GM21367 (cell line): ENCODE data around the gene ZNF286A.
"Not testable (repeated sequence)": the region's sequence is repeated elsewhere in the genome, so short reads cannot be mapped to it uniquely, and the experiment has no call there.

ENCODE experiments used
- ATAC-seq: cut with Tn5 transposase; IDR thresholded peaks from one replicate; pipeline ENCODE4 v1.9.1; 2021; ENCODE audit not compliant: unreplicated experiment

ZNF286A gene

DNA sequence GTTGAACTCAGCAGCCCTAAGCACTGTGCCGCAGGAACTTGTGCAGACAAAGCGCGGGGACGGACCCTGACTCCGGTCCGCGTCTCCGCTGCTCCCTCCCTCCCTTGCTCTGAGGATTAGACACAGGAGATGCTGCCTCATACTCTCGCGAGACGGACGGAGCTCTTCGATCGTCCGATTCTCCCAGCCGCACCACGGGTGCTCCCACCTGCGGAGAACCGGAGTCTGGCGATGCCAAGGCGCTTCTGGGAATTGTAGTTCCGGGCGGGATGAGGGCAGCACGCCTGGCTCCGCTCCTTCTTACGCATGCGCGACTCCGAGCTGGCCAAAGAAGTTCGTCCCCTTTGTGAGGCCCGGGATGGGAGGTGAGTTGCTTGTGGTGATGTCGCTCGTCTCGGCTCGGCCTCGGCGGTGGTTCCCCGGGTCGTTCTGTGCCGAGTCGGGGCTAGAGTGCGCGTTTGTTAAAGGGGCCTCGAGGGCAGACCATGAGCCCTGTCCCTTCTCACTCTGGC, at the start of gene ZNF286A:
Gene ZNF286A (plus strand): TSS at position 340 of the 512 bp plus-strand sequence. CDS start 578 bp downstream, outside the sequence.
- peak; percentile 98 for ATAC-seq

DNA sequence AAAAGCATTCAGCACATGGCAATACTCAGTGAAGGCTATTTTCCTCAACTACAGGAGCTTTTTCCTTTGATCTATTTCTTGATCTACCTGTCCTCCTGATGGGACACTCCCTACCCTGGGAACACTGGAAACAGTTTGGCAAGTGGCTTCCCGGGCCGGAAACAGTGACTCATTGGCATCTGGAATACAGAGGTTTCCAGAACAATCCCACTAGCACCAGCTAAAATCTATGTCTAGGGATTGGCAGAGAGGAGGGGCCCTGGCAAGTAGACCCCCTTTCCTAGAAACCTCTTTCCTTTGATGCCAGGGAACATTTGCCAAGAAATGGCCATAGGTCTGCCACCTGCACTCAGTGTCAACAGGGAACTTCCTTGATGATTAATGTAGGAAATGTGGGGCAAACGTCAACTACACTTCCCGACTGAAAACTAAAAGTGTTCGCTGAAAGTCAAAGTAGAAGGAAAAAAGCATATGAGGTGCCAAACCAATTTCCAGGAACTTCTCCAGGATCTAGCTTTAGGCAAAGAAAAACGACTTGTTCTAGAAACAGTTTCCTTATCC, 49.6 kb upstream of the ZNF286A start:
- ATAC-seq: no peak

DNA sequence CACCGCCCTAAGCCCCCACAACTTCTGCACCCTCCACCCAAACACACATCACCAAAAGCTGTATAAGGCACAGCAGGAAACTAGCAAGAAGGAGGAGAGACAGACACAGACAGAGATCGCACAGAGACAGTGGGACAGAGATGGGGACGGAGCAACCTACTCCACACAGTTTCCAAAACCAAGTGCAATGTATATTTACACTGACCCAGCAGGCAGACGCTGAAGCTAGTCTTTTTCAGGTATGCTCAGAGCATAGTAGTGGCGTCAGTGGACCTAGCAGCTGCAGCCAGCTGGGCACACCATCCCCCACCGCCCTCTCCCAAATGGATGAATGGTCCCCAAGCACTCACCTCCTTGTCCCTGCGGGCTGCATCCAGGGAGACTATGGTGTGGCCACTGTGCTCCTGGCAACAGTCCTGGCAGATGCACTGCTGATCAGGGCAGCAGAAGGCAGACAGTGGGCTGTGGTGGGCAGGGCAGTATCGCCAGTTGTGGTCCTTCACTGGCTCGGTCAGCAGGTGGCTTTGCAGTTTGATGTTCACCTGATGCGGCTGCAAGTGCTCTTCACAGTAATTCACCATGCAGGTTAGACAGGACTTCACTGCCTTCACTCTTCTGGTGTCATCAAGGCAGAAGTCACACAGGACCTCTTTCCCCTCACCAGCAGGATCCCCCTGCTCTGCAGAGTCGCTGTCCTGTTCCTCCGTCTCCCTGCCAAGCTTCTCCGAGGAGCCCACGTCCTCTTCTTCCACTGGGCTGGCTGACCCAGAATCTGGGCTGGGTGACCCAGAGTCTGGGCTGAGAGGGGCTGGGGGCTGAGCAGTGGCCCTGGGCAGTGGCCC, 48.6 kb upstream of the ZNF286A start:
- no peak for ATAC-seq

DNA sequence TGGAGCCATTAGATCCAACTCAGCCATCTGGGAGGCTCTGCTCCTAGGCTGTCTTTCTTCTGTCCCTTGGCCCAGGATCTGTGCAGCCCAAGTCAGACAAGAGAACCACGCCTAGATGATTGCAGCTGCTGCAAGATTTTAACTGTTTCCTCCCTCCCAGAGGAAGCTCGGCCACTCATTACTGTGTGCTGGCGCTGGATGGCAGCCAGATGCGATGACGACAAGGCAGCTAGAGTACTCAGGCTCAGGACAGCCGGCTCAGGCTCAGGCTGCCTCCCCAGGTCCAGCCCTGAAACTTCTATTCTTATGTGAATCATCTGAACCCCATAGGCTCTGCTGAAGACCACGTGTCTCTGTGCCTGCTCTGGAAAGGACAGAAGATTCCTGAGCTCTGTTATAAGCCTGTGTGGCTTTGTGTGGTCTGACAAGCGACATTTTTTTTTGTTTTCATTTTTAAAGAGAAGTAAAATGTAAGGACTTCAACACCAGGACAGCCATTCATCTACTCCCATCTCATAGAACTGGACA, 47.9 kb upstream of the ZNF286A start:
- ATAC-seq: peak; percentile 94

DNA sequence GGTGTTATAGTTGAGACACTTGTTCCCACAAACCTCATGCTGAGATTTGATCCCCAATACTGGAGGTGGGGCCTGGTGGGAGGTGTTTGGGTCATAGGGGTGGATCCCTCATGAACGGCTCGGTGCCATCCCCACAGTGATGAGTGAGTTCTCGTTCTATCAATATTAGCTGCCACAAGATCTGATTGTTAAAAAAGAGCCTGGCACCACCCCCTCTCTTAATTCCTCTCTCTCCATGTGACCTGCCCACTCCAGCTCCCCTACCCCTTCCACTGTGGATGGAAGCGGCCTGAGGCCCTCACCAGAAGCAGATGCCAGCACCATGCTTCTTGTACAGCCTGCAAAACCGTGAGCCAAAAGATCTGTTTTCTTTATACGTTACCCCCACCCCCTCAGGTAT, 46.6 kb upstream of the ZNF286A start:
- ATAC-seq: no peak

DNA sequence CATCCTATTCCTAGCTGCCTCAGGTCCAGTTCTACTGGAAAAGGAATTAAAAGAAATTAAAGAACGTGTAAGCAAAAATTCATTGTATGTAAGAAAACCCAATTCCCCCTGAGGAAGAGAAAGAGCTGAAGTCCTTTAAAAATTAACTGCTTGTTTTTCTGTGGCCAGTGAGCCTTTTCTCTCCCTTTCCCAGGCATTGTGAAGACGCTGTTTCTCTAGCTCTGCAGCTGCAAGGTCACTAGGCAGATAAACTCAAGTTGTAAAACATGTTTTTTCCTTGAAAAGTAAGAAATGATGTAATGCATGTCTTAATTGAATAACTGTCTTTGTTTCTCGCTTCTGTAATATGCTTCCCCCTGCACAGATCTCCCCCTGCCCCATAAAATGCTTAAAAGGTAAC, 45.2 kb upstream of the ZNF286A start:
- ATAC-seq: not testable (repeated sequence)

DNA sequence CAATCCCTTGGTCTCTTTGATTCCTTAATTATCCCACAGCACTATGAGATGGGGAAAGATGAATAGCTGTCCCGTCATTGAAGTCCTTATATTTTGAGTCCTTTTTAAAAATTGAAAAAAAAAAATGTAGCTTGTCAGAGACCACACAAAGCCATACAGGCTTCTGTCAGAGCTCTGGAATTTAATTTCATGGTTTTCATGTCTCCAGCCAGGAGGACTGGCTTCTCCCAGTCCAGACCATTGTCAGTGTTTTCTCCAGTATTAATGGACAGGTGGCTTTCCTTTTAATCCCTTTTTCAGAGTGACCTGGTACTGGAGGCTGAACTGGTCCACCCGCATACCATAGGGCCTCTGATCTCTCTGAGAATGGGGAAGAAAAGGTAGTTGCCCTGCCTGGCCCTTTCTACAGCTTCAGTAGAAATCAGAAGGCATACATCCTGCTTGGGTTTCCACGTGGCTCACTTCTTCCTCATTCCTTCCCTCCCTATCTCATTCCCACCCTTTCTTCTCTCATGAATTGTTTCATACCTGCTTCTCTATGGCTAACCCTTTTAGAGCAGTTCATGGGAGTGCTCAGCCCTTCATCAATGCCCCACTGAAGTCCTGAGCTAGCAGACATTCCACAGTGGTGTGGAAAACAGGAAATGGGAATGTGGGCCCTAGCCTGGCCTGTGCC, 44.5 kb upstream of the ZNF286A start:
- ATAC-seq: no peak

DNA sequence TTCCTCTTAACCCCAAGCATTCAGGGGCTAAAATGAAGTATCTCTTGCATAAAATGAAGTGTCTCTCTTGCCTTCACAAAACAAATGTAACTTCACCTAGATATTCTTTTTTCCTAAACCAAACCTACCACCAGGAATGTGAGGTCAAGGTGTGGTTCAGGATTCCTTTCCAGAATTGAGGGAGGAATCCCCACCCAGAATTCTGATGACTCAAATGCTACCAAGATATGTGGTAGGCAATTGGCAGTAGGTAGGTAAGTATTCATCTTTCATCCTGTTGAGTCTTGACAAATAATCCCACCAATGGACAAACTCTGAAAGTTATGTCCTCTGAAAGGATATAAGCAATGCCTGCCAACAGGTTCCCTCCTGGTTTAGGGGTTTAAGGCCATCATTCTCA, 41.7 kb upstream of the ZNF286A start:
- ATAC-seq: no peak

DNA sequence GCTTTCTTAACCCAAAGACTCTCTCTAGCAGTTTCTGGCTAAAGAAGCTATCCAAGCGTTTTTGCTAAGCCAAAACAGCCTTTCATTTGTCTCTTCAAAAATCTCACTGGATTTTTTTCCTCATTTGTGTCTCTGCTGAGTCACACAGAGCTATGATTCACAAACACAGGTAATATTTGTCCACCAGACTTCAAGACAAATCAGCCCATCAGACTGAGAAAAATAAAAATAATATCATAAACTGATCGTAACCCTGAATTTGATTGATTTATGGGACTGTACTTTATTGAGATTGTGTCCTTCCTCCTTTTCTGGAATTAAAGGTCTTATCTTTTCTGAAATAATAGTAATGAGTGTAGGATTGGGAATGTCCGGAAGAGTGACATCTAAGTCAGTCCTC, 41.3 kb upstream of the ZNF286A start:
- no peak for ATAC-seq

DNA sequence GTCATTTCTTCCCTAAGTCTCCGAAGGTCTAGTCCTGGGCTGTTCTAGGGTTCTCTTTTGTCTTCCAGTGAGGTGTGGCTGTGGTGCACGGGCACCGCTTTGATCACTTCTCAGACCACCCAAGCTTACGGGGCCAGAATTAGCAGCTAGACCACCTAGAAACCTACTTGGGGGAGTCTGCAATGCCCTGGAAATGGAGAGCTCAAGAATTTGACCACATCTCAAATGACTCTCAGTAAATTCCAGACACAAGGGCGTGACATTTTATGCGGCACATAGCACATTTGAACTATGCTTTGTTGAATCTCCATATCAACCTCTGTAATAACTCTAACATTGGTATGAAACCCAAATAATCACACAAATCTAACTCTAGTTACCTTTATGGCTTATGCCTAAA, 40.3 kb upstream of the ZNF286A start:
- ATAC-seq: no peak

DNA sequence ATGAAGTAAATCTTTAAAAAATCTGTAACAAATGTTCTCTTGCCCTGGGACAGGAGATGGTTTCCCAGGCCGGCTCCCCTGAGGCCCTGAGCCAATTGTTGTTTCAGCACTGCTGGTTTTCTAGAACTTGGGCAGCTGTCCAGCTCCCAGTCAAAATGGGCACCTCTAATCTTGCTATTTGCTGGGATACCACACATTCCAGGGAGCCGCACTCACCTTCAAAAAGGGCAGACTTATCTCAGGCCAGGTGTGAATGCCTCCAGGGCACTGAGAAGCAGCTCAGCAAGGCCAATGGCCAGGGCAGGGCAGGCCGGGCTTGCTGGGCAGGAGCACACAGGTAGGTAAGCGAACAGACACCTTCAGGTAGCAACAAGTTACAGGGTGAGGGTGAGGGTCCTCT, 39.9 kb upstream of the ZNF286A start:
- no peak for ATAC-seq

DNA sequence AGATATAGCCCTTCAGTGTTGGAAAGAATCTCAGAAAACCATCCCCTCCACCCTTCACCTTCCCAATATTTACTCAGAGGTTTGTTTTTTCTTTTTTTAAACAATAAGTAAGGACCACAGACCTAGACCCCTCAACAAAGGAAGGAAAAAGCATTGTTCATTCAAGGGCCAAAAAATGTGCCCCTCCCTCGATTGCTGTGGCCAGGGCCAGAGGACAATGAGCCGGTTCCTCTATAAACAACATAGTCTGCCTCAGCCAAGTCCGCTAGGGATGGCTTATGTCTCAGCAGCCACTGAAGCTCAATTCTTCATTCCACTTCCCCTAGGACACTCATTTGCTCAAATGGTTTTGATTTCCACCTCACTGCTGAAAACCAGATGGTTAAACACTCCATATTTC, 39.5 kb upstream of the ZNF286A start:
- no peak for ATAC-seq

DNA sequence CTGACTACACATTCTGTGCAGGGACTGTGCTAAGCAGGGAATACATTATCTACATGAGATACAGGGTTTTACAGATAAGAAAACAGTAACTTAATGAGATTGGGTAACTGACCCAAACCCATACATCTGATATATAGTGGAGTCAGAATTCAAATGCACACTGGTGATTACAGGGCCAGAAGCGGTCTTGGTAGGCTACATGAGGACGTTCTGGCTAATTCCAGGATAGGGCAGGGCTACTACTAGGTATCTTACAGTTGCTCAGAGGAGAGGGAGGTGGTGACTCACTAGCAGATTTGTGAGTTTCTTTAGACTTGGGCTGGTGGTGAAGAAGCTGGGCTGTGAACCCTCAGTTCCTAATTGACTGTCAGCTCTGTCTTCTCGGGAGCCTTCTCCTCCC, 36.9 kb upstream of the ZNF286A start:
- no peak for ATAC-seq

DNA sequence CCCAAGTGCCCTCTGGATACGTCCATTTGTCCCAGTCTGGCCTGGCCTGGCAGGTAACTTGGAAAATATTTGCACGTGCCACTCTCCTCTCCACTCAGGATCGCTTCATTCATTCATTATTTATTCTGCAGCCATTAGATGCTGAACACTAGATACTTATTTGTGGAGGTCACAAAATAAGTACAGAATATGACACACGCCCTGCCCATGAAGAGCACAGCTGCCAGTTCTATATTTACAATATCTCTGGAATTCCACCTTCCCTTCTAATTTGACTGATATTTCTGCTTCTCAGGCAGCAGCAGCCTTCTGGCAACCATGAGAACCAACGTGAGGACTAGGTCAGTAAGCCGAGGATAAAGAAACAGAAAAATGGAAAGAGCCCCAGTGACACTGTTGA, 36.4 kb upstream of the ZNF286A start:
- no peak for ATAC-seq

DNA sequence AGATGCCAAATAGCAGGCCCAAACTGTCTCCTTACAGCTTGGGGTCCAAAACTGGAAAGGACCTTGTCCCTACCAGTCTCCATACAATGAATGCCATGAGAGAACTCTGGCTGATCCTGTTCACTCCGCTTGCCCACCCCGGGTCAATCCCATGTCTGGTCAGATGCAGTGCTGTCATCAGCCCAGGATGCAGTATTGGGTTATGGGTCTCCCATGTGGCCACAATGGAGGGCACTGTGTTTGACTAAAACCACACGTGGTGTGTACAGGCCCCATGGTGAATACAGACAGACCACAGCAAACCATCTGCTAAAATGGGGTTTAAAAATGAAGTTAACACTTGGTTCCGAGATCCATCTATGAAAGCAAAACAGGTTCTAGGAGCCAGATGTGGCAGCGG, 35.9 kb upstream of the ZNF286A start:
- no peak for ATAC-seq

DNA sequence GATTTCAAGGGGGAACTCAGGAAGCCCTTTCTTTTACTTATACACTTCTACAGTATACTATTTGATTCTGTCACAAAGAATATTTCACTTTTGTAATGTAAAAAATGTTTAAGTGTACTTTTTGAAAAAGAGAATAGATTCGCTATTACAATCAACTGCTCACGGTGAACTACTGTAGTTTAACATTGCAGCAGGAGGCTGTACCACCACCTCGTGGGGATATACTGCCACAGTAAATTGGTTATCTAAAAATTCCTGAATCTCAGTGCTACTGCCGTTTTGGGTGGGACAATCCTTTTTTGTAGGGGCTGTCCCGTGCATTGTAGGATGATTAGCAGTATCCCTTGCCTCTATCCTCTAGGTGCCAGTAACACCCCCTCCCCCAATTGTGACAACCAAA, 30.0 kb upstream of the ZNF286A start:
- ATAC-seq: not testable (repeated sequence)

DNA sequence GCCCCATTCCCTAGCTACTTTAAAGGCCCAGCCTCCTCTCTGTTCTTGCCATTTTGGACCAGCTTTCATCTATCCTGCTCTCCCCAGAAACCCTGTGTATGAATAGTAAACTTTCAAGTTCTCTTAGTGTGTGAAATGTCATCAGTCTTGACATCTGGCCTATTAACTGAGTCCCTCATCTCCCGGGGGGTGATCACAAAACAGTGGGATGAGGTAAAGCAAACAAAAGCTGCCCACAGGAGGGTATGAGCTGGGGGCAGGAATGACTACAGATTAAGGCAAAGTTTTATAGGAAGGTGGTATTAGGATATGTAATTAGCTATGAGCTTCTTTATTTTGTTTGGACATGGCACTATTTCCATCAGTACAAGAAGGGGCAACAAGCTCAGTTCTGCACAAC, 24.9 kb upstream of the ZNF286A start:
- ATAC-seq: not testable (repeated sequence)

DNA sequence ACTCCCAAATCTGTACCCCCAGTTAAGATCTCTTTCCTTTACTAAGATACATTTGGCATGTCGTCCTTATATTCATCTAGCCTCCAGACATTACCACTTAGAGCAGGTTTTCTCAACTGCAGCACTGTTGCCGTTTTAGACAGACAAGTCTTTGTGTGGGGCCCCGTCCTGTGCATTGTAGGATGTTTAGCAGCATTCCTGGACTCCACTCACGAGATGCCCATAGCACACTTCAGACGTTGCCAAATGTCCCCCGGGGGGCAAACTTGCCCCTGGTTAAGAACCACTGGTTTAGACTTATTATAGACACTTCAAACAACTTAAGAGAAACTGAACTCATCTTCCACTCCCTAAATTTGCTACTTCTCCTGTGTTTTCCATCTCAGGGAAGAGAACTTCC, 23.6 kb upstream of the ZNF286A start:
- not testable (repeated sequence) for ATAC-seq

DNA sequence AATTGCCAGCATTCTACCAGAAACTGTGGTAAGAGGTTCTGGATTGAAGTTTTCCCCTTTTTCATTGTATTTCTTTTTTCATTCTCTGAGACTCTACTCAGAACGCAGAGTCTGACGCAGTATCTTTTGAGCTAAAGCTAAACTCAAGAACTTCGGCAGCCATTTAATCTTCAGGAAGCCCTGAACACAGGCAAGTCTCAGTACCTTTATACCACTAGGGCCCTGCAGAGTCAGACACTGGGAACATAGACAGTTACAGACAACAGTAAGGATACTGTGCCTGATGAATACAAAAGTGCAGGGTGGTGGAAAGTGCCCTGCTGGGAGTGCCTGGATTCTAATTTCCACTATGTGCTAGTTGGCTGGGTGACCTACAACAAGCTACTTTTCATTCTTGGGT, 16.4 kb upstream of the ZNF286A start:
- not testable (repeated sequence) for ATAC-seq

DNA sequence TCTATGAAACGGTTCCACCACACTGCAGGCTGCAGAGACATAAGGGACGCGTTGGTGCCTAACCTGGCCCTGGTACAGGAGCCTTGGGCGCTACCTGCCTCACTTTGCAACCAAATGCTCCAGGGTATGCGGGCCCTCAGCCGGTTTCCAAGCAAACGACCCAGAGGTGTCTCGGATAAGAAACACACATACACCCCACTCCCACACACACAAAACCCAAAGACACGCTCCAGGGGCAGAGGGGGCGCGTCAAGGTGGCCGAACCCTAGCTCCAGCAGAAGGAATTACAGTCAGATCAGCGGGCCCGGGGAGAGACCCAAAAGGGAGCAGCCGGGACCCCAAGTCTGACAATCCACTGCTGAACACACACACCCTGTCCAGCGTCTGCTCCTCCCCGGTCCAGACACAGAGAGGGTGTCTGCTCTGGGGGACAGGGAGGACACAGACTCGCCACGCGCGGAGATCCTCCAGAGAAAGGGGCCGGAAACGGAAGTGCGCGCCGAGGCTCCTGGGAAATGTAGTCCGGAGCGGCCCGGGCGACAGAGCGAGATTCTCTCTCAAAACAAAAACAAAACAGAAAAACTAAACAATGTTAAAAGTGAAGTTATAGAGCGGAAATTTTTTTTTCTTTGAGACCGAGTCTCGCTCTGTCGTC, 15.6 kb upstream of the ZNF286A start, which contains the start of gene TRIM16:
Gene TRIM16 (minus strand): TSS at position 488 of the 655 bp plus-strand sequence. CDS start 32,702 bp downstream, outside the sequence.
- peak; percentile 79 for ATAC-seq

DNA sequence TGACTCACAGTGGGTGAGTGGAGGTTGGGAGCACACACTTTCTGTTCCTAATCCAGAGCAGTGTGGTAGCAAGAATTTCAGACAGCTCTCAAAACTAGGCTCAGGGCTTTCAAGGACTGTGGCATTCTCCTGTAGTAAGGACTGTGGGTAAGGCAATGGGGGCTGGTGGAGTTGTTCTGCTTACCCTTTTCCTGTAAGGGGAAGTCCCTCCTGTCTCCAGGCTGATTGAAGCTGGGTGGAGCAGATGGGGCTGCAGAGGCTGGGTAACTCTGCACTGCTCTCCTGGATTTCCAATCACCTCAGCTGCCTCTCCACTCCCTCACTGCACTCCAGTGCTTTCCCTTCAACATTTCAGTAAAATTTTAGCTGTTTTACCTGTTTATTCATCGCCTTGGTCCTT, 12.1 kb upstream of the ZNF286A start:
- ATAC-seq: not testable (repeated sequence)
